Kidney (tissue), 14 donors: ENCODE measurements around the gene CCDC8. TPM values are rescaled to one million over a fixed set of nuclear protein-coding genes. Genes with fewer than 3 reads are reported as not detected.

Experiments used
- DNase-seq, 5 donors: peaks; one replicate each; pipeline ENCODE4 v3.0.0-alpha.2; 2013 to 2020
- FAIRE-seq: peaks from 2 replicates; lab custom pipeline; 2012; peaks lifted over from hg19 to GRCh38; lab: Jason Lieb, UNC
- H3K27ac ChIP-seq, 2 donors: one replicate each; pipeline ENCODE4 v1.7.0; 2013; ENCODE audit warnings: low read depth in 2 of 2, low read length in 2 of 2, inconsistent platforms in 1 of 2
- H3K27me3 ChIP-seq: one replicate; pipeline ENCODE4 v1.7.1; 2013; ENCODE audit warnings: low read length, inconsistent platforms; ENCODE audit not compliant: control insufficient read depth, insufficient read depth
- H3K36me3 ChIP-seq, 3 donors: one replicate each; pipeline versions ENCODE4 v1.7.0 to v1.7.1; 2013; ENCODE audit warnings: low read length in 3 of 3, control low read depth in 1 of 3, inconsistent platforms in 1 of 3; ENCODE audit not compliant: insufficient read depth in 3 of 3, control insufficient read depth in 2 of 3
- H3K4me1 ChIP-seq, 3 donors: one replicate each; pipeline versions ENCODE4 v1.7.0 to v1.7.1; 2013; ENCODE audit warnings: low read length in 3 of 3, inconsistent platforms in 1 of 3, low read depth in 1 of 3; ENCODE audit not compliant: control insufficient read depth in 2 of 3, insufficient read depth in 2 of 3
- H3K4me3 ChIP-seq, 3 donors: one replicate each; pipeline versions ENCODE4 v1.7.0 to v1.8.1; 2013; ENCODE audit warnings: low read length in 3 of 3, control low read depth in 1 of 3, inconsistent platforms in 1 of 3
- H3K9ac ChIP-seq, 3 donors: one replicate each; pipeline versions ENCODE4 v1.7.0 to v1.7.1; 2013; ENCODE audit warnings: low read length in 3 of 3, control low read depth in 1 of 3, inconsistent platforms in 1 of 3
- H3K9me3 ChIP-seq, 3 donors: one replicate each; pipeline versions ENCODE4 v1.7.0 to v1.7.1; 2013; ENCODE audit warnings: low read length in 3 of 3, control low read depth in 1 of 3, inconsistent platforms in 1 of 3; ENCODE audit not compliant: control insufficient read depth in 2 of 3, insufficient read depth in 1 of 3
- CTCF ChIP-seq: IDR thresholded peaks from 3 replicates; pipeline ENCODE4 v1.5.1; 2012; ENCODE audit warnings: mild to moderate bottlenecking, moderate library complexity, borderline replicate concordance; ENCODE audit not compliant: insufficient read depth; ENCODE audit errors: extremely low read depth
- intact Hi-C: fragments of 100-400 bp; cut with DNase I; formaldehyde crosslinking; loops from one replicate; pipeline ENCODE4 v1.11.1; 2022
- polyA plus RNA-seq: library from polyadenylated mRNA; stranded (reverse); fragments of 350-450 nt; fragmentation: Illumina TruSeq; extraction: RNeasy Lipid Tissue Mini Kit (QIAGEN cat#74804); gene quantifications from one replicate; pipeline ENCODE4 v1.2.3, GENCODE V29; 2014; ENCODE audit warnings: low read depth, low replicate concordance; ENCODE audit not compliant: insufficient read depth
- total RNA-seq: library from RNA; stranded (reverse); fragmentation: NEBNext Ultra II Directional; extraction: Animal tissue kit (Norgen Biotek cat#: 25700); gene quantifications from one replicate; pipeline ENCODE4 v1.2.1, GENCODE V29; 2021
- donor health status: control.
- donor health status: control.
- donor health status: control.
- donor health status: control.
- donor health status: control.
- donor health status: DM: yes; HTN: yes; CAD: no.
- donor health status: Normal renal cell carcinoma (clear cell type).

Gene CCDC8
- total and polyA plus RNA-seq, 2 donors from 2014 or later, result 18.9 to 21.0 TPM

DNA sequence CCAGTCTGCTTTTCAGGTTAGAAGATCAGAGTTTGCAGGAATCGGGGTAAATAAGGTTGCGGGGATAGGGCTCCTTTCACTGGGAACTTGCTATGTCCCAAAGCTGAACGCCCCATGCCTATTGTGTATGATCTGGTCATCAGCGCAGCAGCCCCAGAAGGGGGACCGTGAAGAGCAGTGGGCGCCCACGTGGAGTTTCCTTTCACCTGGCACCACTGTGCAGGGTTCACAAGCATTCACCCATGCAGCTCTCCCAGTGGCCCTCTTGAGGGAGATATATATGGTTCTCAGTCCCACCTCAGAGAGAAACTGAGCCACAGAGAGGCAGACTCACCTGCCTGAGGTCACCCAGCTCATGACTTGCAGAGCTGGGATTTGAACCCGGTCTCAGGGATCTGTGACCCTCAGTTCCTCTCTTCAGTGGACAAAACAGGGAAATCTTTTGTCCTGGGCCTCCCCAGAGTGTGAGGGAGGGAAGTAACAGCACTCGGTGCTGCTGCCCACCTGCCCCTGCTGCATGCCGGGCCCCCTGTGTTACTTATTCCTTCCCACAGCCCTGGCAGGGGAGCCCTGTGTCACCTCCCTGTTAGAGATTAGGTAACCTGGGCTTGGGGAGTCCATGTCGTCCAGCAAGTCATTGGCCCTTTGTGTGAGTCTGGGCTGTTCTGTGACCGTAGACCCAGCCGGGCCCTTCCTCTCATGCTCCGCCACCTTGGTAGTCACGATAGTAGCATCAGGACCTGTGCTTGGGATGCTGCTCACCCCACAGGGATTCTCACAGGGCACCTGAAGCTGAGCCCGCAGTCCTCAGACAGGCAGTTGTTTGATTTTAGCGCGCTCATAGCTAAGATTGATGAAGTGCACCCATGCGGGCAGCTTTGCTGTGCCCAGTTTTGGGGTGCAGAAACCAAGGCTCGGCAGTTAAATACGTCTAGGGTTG, 38.6 kb downstream of the CCDC8 start:
- H3K27me3 ChIP-seq, result no peaks in the 10 kb centered on the region
- H3K9me3 ChIP-seq, result no peaks in the 10 kb centered on the region
- H3K36me3 ChIP-seq, result peaks cover 0 to 15% (median 15%) of the 10 kb centered on the region in 3 donors
- peaks cover 0 to 24% (median 5%) of the 10 kb centered on the region in 3 donors for H3K4me1 ChIP-seq
- TF ChIP-seq CTCF, result no peak
- DNase-seq (no peak), FAIRE-seq (no peak)
- H3K9ac ChIP-seq, result no peak overlapping the region
- intact Hi-C loops, result no loop called here
- H3K4me3 ChIP-seq, result no peak overlapping the region
- peak overlapping the region in 1 of 2 donors; percentile 74 for H3K27ac ChIP-seq

GRCh38 chr19:46373491-46374359, 39.6 kb downstream of the CCDC8 start:
- Histone ChIP-seq H3K4me1 (peaks cover 0 to 24% (median 5%) of the 10 kb centered on the region in 3 donors), H3K9me3 (no peaks in the 10 kb centered on the region)
- FAIRE-seq, result no peak

DNA sequence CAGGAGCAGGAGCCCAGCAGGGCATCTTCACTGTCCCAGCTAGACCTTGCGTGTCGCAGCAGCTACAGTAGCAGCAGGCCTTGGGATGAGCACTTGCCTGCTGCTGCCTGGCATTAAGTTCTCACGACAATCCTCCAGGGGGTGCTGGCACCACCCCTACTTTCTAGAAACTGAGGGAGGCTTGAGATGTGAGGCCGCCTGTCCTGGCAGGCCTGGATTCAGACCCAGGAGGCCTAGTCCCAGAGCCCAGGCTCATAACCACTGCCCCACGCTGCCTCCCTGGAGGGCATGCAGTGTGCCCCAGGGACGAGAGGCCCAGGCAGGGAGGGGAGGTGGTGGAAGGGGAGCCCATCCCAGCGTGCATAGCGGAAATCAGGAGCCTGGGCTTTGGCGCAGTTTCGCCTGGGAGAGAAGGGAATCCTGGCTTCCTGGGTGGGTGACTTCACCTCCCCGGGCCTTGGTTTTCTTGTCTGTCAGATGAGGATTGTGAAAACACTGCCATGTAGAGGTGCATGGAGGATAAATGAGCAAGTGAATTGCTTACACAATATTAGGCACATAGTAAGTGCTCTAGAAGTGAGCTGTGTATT, 40.4 kb downstream of the CCDC8 start:
- peaks cover 0 to 15% (median 15%) of the 10 kb centered on the region in 3 donors for H3K36me3 ChIP-seq
- peaks cover 0 to 24% (median 5%) of the 10 kb centered on the region in 3 donors for H3K4me1 ChIP-seq
- H3K9me3 ChIP-seq, result no peaks in the 10 kb centered on the region
- TF ChIP-seq CTCF, result peak; percentile 2
- intact Hi-C loops, result no loop called here
- no peak overlapping the region for H3K4me3 ChIP-seq
- H3K9ac ChIP-seq, result no peak overlapping the region
- H3K27ac ChIP-seq, result peak overlapping the region in 1 of 2 donors; percentile 9
- H3K27me3 ChIP-seq, result no peaks in the 10 kb centered on the region
- DNase-seq, result peak in 2 of 5 donors; percentile 37 to 76
- FAIRE-seq, result no peak

More at GRCh38 chr19:46373491-46374359, 39.6 kb downstream of the CCDC8 start:
- Histone ChIP-seq H3K27me3 (no peaks in the 10 kb centered on the region), H3K9ac (no peak overlapping the region), H3K27ac (peak overlapping the region; percentile 65 to 74), H3K4me3 (no peak overlapping the region), H3K36me3 (peaks cover 0 to 15% (median 15%) of the 10 kb centered on the region in 3 donors)
- TF ChIP-seq CTCF, result no peak
- intact Hi-C loops, result no loop called here
- peak in 4 of 5 donors; percentile 40 to 98 (median 54) for DNase-seq
